ENCODE data around the gene ASPM.
"Not testable (repeated sequence)": the region's sequence is repeated elsewhere in the genome, so short reads cannot be mapped to it uniquely, and the experiment has no call there.

Gene ASPM

DNA sequence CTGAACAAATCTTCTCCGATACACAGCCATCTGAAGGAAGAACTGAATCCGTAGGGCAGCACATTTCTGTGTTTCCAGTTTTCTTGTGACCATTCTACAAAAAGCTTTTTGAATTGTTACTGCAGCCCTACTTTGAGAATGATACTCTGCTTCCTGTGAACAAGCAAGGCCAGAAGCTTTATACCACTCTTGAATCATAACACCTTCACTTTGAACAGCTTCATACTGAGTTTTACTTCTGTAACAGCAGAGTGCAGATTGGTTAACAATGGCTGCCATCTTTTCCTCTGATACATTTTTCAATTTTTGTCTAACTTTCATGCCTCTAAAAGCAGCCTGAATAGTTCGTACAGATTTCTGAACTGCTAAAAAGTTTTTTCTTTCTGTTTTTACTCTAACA lies 45.8 kb downstream of the ASPM start:
- TF ChIP-seq CTCF (conservative IDR thresholded peaks at IDR 0.05) (no peak), ZFX (IDR thresholded peaks at IDR 0.05) (no peak)
- H3K27ac ChIP-seq = no peak overlapping the region

DNA sequence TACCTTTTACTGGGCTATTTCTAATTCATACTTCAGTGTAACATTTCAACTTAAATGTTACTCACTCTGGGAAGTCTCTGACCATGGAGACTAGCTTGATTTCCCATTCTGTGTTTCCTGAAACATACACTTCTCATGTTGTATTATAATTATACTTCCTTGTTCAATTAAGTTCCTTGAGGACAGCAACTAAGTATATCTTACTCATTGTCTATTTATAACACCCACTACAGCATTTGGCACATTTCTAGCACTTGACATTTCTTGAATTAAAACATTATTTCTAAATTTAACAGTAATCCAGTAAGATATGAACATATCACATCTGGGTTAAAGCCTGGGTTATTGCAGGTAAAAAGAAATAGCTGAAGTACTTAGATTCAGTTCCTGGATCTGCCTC lies 47.0 kb downstream of the ASPM start:
- no peak for TF ChIP-seq ZFX (IDR thresholded peaks at IDR 0.05)
- no peak for TF ChIP-seq CTCF (conservative IDR thresholded peaks at IDR 0.05)
- no peak overlapping the region for H3K27ac ChIP-seq

DNA sequence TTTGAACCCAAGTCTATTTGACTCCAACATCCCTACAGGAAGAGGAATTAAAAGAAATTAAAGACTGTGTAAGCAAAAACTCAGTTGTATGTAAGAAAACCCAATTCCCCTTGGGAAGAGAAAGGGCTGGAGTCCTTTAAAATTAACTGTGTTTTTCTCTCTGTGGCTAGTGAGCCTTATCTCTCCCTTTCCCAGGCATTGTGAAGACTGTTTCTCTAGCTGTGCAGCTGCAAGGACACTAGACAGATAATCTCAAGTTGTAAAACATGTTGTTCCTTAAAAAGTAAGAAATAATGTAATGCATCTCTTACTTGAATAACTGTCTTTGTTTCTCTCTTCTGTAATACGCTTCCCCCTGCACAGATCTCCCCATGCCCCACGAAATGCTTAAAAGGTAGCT lies 49.5 kb downstream of the ASPM start:
- H3K27ac ChIP-seq = not testable (repeated sequence)

DNA sequence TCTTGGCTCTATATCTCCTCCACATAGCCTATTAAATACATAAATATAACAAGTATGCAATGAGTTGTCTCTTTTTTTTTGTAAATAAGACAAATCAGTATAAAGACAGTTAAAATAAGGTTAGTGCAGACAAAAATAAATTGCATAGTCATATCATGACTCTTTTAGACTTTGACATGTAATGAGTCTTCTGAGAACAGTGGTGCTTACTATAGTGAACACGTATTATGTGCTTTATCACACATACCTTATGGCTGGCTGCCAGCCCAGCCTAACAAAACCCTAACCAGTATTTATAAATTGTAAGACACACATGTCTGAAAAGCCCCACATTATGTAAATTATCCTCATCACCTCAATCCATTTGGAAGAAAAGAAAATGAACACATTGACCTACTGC lies 50.3 kb downstream of the ASPM start:
- TF ChIP-seq ZFX (IDR thresholded peaks at IDR 0.05) (no peak), CTCF (conservative IDR thresholded peaks at IDR 0.05) (no peak)
- H3K27ac ChIP-seq = no peak overlapping the region

DNA sequence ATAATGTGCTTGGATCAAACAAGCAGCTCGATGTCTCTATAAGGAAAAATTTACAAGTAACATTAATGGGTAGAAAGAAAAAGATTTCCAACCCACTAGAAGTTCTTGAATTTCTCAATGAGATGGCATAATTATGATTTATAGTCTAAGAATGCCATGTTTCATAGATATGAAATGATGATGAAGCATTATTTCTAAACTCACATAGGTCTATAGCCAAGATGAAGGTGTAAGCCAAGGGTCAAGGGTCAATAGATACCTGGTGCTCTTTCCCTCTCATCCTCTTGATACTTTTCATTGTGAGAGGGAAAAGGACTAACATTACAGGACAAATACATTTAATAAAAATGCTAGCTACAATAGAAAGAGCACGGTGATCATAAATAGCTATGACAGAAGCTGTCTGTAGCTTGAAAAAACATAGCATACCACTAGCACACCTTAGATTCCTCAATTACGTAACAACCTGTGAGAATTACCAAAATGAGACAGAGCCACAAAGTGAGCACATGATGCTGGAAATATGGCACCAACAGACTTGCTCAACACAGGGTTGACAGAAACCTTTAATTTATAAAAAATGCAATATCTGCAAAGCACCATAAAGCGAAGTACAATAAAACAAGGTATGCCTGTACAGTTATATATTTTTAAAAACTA lies 53.1 kb downstream of the ASPM start:
- no peak overlapping the region for H3K27ac ChIP-seq
- TF ChIP-seq CTCF (conservative IDR thresholded peaks at IDR 0.05) (no peak), ZFX (IDR thresholded peaks at IDR 0.05) (no peak)

- TF ChIP-seq ZFX (IDR thresholded peaks at IDR 0.05) (no peak), CTCF (conservative IDR thresholded peaks at IDR 0.05) (no peak)
Observed at GRCh38 chr1:197092491-197093023, 53.9 kb downstream of the ASPM start.

DNA sequence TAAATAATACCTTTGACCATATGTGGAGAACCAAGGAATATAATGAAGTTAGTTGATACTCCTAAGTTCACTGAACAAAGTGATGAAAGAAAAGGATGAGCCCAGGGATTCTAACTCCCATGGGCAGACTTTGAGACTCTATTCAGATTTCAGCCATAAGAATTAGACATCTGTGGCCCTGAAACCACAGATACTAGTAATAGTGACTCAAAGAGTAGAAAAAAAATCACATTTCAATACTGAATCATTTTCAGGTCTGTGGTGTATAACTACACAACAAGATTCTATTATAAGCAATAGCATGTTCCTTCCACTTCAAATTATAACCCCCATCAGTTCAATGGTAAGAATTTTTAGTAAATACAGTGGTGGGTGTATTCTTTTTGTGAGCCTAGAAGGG lies 63.0 kb downstream of the ASPM start:
- TF ChIP-seq CTCF (conservative IDR thresholded peaks at IDR 0.05) = no peak
- no peak for TF ChIP-seq ZFX (IDR thresholded peaks at IDR 0.05)

More at GRCh38 chr1:197092491-197093023, 53.9 kb downstream of the ASPM start:
- H3K27ac ChIP-seq = no peak overlapping the region

More for the DNA sequence above, 63.0 kb downstream of the ASPM start:
- H3K27ac ChIP-seq = no peak overlapping the region

Data from C4-2B (cell line).